Measurements from ENCODE around the gene LMTK3. TPM values are rescaled to one million over a fixed set of nuclear protein-coding genes. Genes with fewer than 3 reads are reported as not detected.
"Not testable (repeated sequence)": the region's sequence is repeated elsewhere in the genome, so short reads cannot be mapped to it uniquely, and the experiment has no call there.

Gene LMTK3
- total RNA-seq, 1 donor from 2014 or later = 2.0 TPM

DNA sequence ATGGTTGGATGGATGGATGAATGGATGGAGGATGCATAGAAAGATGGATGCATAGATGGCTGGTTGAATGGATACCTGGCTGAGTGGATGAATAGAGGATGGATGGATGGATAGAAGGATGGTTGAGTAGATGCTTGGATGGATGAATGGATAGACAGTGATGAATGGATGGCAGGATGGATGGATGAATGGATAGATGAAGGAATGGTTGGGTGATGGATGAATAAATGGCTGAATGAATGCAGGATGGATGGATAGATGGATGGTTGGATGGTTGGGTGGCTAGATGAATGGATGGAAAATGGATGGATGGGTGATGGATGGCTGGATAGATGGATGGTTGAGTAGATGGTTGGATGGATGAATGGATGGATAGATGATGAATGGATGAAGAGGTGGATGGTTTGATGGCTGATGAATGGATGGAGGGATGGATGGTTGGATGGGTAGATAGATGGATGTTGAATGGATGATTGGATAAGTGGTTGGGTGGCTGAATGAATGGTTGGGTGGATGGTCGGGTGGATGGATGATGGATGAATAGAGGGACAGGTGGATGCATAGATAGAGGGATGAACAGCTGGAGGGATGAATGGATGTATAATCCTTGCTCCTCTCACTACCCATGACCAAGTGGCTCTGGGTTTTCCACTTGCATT, 36.7 kb upstream of the LMTK3 start:
- Mint-ChIP-seq H3K27ac (no peak overlapping the region), H3K4me1 (ENCODE audit: low read depth) (no peaks in the 10 kb centered on the region), H3K4me3 (no peak overlapping the region), H3K9me3 (no peaks in the 10 kb centered on the region), H3K36me3 (ENCODE audit: low read depth) (no peaks in the 10 kb centered on the region), H3K27me3 (ENCODE audit: insufficient read depth) (no peaks in the 10 kb centered on the region)
- intact Hi-C loops (cut with micrococcal nuclease) = no loop called here
- DNase-seq (ENCODE audit: low spot score) = no peak

DNA sequence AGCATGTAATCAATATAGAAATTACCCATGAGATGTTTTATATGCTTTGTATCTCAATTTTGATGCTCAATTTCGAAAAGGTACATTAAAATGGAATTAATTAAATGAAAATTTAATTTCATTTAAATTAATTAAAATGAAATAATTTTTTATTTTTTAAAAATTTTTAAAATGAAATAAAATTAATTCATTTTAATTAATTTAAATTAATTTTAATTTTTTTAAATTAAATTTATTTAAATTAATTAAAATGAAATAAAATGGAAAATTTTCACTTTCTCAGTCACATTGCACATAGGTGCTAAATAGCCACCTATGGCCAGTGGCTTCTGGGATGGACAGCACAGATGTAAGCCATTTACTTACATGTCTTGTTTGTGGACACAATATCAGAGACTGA, 36.1 kb upstream of the LMTK3 start:
- no peaks in the 10 kb centered on the region for H3K9me3 Mint-ChIP-seq
- H3K4me1 Mint-ChIP-seq (ENCODE audit: low read depth) = no peaks in the 10 kb centered on the region
- no peaks in the 10 kb centered on the region for H3K36me3 Mint-ChIP-seq (ENCODE audit: low read depth)
- H3K27ac Mint-ChIP-seq = no peak overlapping the region
- intact Hi-C loops (cut with micrococcal nuclease) = no loop called here
- no peak overlapping the region for H3K4me3 Mint-ChIP-seq
- H3K27me3 Mint-ChIP-seq (ENCODE audit: insufficient read depth) = no peaks in the 10 kb centered on the region
- DNase-seq (ENCODE audit: low spot score) = no peak

DNA sequence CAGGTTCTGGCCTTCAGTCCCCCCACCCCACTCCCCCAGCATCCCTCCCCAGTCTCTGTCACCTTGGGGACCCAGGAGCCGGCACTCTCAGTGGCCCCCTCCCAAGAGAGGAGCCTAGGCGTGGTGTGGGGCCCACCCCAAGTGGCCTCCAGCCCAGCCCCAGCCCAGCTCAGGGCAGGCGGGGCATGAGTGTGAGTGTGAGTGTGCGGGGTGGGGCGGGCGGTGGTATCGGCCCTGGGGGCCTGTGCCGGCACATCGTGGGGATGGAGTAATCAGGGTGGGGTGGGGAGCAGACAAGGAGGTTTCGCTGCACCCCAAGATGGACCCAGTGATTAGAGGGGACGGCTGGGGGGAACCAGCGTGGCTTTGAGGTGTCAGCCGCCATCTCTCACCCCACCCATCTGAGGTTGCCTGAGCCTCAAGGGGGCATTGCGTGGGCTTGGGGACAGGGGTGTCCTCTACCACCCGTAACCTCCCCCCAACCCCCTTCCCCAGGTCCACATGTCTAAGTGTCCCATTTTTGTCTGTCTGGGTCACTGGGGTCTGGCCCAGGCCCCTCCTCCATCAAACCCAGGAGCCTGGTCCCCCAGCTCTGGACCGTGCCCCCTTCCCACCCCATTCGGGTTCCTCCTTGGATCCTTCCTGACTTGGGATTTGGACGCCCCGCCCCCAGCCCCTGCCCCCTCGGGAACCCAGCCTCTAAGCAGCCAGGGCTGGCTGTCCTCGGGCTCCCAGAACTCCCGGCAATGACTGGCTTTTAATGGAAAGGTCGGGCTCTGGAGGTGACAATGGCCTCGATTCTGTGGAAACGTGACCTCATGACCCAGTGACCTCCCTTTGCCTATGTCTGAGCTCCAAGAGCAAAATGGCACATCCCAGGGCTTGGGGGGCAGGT, 33.5 kb upstream of the LMTK3 start:
- H3K4me3 Mint-ChIP-seq = no peak overlapping the region
- intact Hi-C loops (cut with micrococcal nuclease) = no loop called here

DNA sequence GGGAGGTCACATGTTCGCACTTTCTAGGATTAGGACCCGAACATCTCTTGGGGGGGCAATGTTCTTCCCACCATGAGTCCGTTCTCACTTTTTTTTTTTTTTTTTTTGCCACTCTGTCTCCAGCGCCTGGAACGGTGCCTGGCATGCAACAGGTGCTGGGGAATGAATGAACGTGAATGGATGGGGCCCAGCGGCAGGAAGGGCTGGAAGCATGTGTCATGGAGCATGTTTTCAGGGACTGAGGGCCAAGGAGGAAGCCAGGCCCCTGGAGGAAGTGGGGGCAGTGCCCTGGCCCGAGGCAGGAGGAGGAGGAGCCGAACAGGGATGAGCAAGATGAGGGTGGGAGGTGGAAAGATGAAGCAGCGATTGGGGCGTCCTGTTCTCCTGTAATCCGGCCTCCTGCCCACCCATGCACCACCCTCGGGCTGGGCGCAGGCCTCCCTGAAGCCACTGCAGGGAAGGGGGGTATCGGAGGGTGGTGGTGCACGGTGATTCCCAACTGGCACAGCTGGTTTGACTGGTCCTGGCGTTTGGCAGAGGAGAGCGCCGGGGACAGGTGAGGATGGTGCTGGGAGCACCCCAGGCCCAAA, 31.6 kb upstream of the LMTK3 start:
- Mint-ChIP-seq H3K9me3 (no peaks in the 10 kb centered on the region), H3K36me3 (ENCODE audit: low read depth) (no peaks in the 10 kb centered on the region), H3K27ac (no peak overlapping the region), H3K4me3 (no peak overlapping the region), H3K27me3 (ENCODE audit: insufficient read depth) (no peaks in the 10 kb centered on the region), H3K4me1 (ENCODE audit: low read depth) (no peaks in the 10 kb centered on the region)
- DNase-seq (ENCODE audit: low spot score) = no peak
- intact Hi-C loops (cut with micrococcal nuclease) = no loop called here

More for the DNA sequence above, 33.5 kb upstream of the LMTK3 start:
- Mint-ChIP-seq H3K9me3 (no peaks in the 10 kb centered on the region), H3K36me3 (ENCODE audit: low read depth) (no peaks in the 10 kb centered on the region), H3K27ac (no peak overlapping the region), H3K4me1 (ENCODE audit: low read depth) (no peaks in the 10 kb centered on the region), H3K27me3 (ENCODE audit: insufficient read depth) (no peaks in the 10 kb centered on the region)
- no peak for DNase-seq (ENCODE audit: low spot score)

DNA sequence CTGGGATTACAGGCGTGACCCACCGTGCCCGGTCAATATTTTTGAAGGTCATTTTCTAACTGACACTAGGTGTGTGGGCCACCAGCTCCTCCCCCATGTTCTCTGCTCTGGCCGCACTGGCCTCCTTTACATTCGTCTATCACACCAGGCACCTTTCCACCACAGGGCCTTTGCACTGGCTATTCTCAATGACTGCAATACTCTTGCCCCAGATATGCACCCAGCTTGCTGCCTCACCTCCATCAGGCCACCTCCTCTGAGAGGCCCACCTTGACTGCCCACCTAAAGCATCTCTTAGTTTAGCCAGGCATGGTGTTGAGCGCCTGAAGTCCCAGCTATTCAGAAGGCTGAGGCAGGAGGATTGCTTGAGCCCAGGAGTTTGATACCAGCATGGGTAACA, 30.2 kb upstream of the LMTK3 start:
- no peak overlapping the region for H3K27ac Mint-ChIP-seq
- no peaks in the 10 kb centered on the region for H3K27me3 Mint-ChIP-seq (ENCODE audit: insufficient read depth)
- H3K4me3 Mint-ChIP-seq = no peak overlapping the region
- no peak for DNase-seq (ENCODE audit: low spot score)
- H3K36me3 Mint-ChIP-seq (ENCODE audit: low read depth) = no peaks in the 10 kb centered on the region
- H3K9me3 Mint-ChIP-seq = no peaks in the 10 kb centered on the region
- H3K4me1 Mint-ChIP-seq (ENCODE audit: low read depth) = no peaks in the 10 kb centered on the region
- intact Hi-C loops (cut with micrococcal nuclease) = no loop called here

DNA sequence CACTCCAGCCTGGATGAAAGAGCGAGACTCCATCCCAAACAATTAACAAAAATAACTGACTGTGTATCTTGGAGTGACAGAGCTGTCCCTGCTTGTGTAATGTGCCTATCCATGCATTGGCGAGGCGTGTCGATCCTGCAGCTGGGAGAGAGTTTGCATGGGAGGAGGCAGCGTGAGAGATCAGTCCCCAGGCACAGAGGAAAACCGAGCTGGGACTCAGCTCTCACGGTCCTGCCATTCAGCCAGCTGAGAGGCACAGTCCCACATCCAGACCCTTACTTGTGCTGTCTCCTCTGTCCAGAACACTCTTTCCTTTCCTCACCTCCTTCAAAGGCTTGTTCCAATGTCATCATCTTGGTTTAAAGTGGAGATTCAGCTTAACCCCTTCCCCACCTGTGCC, 28.5 kb upstream of the LMTK3 start:
- no peaks in the 10 kb centered on the region for H3K36me3 Mint-ChIP-seq (ENCODE audit: low read depth)

DNA sequence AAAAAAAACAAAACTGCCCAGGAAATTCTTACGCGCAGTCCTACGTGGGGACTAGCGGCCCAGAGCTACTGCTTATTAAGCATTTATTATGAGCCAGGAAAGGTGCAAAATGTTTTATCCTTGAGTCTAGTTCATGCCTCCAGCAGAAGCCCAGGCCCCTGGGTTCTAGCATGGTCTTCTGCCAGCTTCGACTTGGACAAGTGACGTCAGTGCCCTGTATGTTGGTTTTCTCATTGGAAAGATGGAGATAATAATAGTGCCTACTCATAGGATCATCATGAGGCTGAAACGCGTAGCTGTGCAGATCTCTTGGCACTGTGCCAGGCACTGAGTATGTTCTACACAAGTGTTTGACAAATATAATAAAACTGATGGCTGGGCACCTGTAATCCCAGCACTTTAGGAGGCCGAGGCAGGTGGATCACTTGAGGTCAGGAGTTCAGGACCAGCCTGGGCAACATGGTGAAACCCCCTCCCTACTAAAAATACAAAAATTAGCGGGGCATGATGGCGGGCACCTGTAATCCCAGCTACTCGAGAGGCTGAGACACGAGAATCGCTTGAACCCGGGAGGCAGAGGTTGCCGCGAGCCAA, 28.0 kb upstream of the LMTK3 start:
- Mint-ChIP-seq H3K4me1 (ENCODE audit: low read depth) (no peaks in the 10 kb centered on the region), H3K27ac (no peak overlapping the region), H3K27me3 (ENCODE audit: insufficient read depth) (no peaks in the 10 kb centered on the region), H3K4me3 (no peak overlapping the region), H3K36me3 (ENCODE audit: low read depth) (no peaks in the 10 kb centered on the region), H3K9me3 (no peaks in the 10 kb centered on the region)
- intact Hi-C loops (cut with micrococcal nuclease) = no loop called here
- DNase-seq (ENCODE audit: low spot score) = no peak

More for the DNA sequence above, 28.5 kb upstream of the LMTK3 start:
- H3K9me3 Mint-ChIP-seq = no peaks in the 10 kb centered on the region
- H3K4me3 Mint-ChIP-seq = no peak overlapping the region
- H3K27ac Mint-ChIP-seq = no peak overlapping the region
- intact Hi-C loops (cut with micrococcal nuclease) = no loop called here
- no peak for DNase-seq (ENCODE audit: low spot score)
- no peaks in the 10 kb centered on the region for H3K27me3 Mint-ChIP-seq (ENCODE audit: insufficient read depth)
- no peaks in the 10 kb centered on the region for H3K4me1 Mint-ChIP-seq (ENCODE audit: low read depth)

DNA sequence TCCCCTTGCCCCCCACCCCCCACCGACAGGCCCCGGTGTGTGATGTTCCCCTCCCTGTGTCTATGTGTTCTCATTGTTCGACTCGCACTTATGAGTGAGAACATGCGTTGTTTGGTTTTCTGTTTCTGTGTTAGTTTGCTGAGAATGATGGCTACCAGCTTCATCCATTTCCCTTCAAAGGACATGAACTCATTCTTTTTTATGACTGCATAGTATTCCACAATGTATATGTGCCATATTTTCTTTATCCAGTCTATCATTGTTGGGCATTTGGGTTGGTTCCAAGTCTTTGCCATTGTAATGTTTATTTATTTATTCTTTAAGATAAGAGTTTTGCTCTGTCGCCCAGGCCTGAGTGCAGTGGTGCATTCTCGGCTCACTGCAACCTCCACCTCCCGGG, 26.4 kb upstream of the LMTK3 start:
- H3K27me3 Mint-ChIP-seq (ENCODE audit: insufficient read depth); DNase-seq (ENCODE audit: low spot score); H3K9me3 Mint-ChIP-seq; H3K27ac Mint-ChIP-seq; H3K4me1 Mint-ChIP-seq (ENCODE audit: low read depth); intact Hi-C loops (cut with micrococcal nuclease); H3K36me3 Mint-ChIP-seq (ENCODE audit: low read depth); H3K4me3 Mint-ChIP-seq: not testable (repeated sequence)

DNA sequence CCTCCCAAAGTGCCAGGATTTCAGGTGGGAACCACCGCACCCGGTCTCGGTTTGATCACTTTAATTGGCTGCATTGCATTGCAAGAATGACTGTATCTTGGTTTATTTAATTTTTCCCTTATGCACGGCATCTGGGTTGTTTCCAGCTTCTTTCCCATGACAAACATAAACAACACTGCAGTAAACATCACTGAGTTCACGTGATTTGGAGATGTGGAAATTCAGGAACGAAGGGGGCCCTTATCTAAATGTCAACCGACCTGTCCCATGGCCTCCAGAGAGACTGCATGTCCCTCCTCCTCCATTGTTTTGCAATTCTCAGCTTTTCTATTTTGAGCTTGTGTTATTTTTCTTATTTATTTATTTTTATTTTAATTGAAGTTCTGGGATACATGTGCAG, 25.9 kb upstream of the LMTK3 start:
- no peak overlapping the region for H3K27ac Mint-ChIP-seq
- no peaks in the 10 kb centered on the region for H3K9me3 Mint-ChIP-seq
- no peak overlapping the region for H3K4me3 Mint-ChIP-seq
- H3K36me3 Mint-ChIP-seq (ENCODE audit: low read depth) = no peaks in the 10 kb centered on the region
- intact Hi-C loops (cut with micrococcal nuclease) = no loop called here
- DNase-seq (ENCODE audit: low spot score) = no peak
- no peaks in the 10 kb centered on the region for H3K27me3 Mint-ChIP-seq (ENCODE audit: insufficient read depth)
- no peaks in the 10 kb centered on the region for H3K4me1 Mint-ChIP-seq (ENCODE audit: low read depth)

DNA sequence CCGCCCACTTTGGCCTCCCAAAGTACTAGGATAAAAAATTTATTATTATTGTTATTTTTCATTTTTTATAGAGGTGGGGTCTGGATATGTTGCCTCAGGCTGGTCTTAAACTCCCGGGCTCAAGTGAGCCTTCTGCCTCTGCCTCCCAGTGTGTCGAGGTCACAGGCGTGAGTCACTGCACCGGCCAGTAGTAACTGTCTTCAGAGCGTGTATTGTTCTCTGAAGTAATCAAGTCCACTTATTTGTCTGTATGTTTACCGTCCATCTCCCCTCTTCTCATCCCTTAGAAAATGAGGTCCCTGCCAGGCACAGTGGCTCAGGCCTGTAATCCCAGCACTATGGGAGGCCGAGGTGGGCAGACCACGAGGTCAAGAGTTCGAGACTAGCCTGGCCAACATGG, 22.1 kb upstream of the LMTK3 start:
- DNase-seq (ENCODE audit: low spot score) = no peak
- Mint-ChIP-seq H3K27me3 (ENCODE audit: insufficient read depth) (no peaks in the 10 kb centered on the region), H3K36me3 (ENCODE audit: low read depth) (no peaks in the 10 kb centered on the region), H3K4me3 (no peak overlapping the region), H3K27ac (no peak overlapping the region), H3K9me3 (peaks cover 4% of the 10 kb centered on the region), H3K4me1 (ENCODE audit: low read depth) (no peaks in the 10 kb centered on the region)
- intact Hi-C loops (cut with micrococcal nuclease) = no loop called here

DNA sequence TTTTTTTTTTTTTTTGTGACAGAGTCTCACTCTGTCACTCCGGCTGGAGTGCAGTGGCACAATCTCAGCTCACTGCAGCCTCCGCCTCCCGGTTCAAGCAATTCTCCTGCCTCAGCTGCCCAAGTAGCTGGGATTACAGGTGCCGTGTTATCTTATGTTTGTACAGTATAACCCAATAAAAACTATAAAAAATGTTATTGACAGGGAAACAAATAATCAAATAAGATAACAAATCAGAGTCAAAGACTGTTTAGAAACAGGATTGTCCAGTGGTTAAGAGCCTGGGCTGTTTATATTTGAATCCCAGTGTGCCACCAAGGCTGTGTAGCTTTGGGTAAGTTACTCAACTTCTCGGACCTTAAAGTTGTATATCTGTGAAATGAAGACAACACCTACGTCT, 19.1 kb upstream of the LMTK3 start:
- Mint-ChIP-seq H3K27ac (no peak overlapping the region), H3K9me3 (peaks cover 24% of the 10 kb centered on the region), H3K4me1 (ENCODE audit: low read depth) (no peaks in the 10 kb centered on the region), H3K4me3 (no peak overlapping the region), H3K27me3 (ENCODE audit: insufficient read depth) (no peaks in the 10 kb centered on the region), H3K36me3 (ENCODE audit: low read depth) (no peaks in the 10 kb centered on the region)
- intact Hi-C loops (cut with micrococcal nuclease) = no loop called here
- DNase-seq (ENCODE audit: low spot score) = no peak

DNA sequence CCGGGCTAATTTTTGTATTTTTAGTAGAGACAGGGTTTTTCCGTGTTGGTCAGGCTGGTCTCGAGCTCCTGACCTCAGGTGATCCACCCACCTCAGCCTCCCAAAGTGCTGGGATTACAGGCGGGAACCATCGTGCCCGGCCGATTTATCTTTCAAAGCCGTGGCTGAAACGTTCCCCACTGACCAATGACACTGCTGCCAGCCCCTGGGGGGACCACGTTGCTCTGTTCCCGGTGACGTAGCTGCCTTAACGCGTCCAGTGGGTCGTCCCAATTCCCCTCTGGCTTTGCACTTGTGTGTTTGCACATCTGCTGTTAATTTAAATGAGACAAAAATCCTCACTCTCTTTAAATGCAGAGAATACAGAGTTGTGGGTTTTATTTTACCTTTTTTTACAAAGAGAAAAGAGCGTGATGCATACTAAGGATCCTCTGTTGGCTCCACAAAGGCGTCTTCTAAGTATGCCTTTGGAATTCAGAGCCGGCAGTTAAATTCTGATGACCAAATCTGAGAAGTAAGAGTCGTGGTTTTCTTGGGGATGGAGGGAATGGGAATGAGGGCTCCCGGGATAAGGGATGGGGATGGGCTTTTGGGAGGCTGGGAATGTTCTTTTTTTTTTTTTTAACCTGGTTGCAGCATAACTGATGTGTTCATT, 18.6 kb upstream of the LMTK3 start:
- Mint-ChIP-seq H3K4me1 (ENCODE audit: low read depth) (no peaks in the 10 kb centered on the region), H3K36me3 (ENCODE audit: low read depth) (no peaks in the 10 kb centered on the region), H3K27me3 (ENCODE audit: insufficient read depth) (no peaks in the 10 kb centered on the region), H3K9me3 (peaks cover 24% of the 10 kb centered on the region), H3K4me3 (no peak overlapping the region), H3K27ac (no peak overlapping the region)
- no peak for DNase-seq (ENCODE audit: low spot score)
- intact Hi-C loops (cut with micrococcal nuclease) = no loop called here
